Vagina (tissue), 2 donors: Measurements from ENCODE around the gene MED15.

Experiments
- CTCF ChIP-seq, 3 experiments: fragments of 450-650 bp in 2 of 3; fragments of 200-600 bp in 1 of 3; sonication (generic) in 1 of 3; IDR thresholded peaks; one replicate each; pipeline ENCODE4 v1.5.1; 2017 to 2019; ENCODE audit warnings: antibody characterized with exemption in 3 of 3, mild to moderate bottlenecking in 2 of 3, moderate library complexity in 2 of 3
- POLR2AphosphoS5 ChIP-seq, 2 donors: sonication (generic); formaldehyde crosslinking; IDR thresholded peaks; one replicate each; pipeline ENCODE4 v1.9.0; 2017; ENCODE audit warnings: antibody characterized with exemption in 2 of 2, mild to moderate bottlenecking in 2 of 2, low read depth in 1 of 2; ENCODE audit not compliant: insufficient read depth in 1 of 2

GRCh38 chr22:20600137-20600673, 92.8 kb downstream of the MED15 start:
- TF ChIP-seq CTCF (IDR thresholded peaks at IDR 0.05) (no peak), POLR2AphosphoS5 (IDR thresholded peaks at IDR 0.05; ENCODE audit: insufficient read depth in 1 of 2, low read depth in 1 of 2) (no peak)
